GM04504 (cell line): ENCODE measurements around the gene TGFBR3.

Experiments
- DNase-seq: peaks from one replicate; pipeline ENCODE4 v3.0.0-alpha.2; 2012; ENCODE audit warnings: low read depth

The TGFBR3 gene

DNA sequence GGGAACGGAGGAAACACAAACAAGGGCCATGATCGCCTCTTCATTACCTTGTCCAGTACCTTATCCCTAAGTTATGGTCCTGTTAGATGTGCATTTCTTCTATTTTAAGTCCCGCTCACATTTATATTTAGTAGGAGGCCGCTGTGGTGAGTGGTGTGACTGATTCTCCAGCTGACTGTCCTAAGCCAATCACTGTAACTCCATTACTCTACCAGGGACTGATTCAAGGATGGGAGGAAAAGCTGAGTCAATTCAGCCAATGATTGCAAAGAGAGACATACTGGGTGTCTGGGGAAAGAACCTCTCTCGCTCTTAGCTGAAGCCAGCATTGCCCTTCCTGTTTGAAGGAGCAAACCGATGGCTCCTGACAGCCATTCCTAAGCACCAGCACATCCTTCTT is 59.7 kb downstream of the TGFBR3 start:
- DNase-seq, result no peak

DNA sequence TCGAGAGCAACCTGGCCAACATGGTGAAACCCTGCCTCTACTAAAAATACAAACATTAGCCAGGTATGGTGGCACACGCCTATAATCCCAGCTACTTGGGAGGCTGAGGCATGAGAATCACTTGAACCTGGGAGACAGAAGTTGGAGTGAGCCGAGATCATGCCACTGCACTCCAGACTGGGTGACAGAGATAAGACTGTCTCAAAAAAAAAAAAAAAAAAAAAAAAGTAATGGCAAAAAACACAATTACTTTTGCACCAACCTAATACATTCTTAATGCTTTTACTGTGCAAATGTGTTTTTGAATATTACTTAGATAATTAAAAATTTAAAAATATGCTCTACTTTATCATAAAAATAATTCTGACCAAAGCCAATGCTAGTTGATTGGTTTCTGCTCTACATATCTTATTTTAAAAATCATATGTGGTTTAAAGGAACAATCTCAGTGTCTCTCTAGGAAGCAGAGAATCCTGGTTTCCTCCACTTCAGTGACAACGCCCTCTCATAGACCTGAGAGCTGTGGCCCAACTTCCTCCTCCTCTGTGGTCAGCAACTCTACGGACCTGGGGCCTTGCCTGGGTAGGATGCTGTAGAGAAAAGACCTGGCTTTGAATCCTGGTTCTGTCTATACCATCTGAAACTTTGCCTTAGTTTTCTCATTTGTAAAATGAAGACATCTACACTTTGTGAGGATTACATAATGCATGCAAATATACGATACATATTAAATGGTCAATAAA is 64.7 kb downstream of the TGFBR3 start:
- no peak for DNase-seq

DNA sequence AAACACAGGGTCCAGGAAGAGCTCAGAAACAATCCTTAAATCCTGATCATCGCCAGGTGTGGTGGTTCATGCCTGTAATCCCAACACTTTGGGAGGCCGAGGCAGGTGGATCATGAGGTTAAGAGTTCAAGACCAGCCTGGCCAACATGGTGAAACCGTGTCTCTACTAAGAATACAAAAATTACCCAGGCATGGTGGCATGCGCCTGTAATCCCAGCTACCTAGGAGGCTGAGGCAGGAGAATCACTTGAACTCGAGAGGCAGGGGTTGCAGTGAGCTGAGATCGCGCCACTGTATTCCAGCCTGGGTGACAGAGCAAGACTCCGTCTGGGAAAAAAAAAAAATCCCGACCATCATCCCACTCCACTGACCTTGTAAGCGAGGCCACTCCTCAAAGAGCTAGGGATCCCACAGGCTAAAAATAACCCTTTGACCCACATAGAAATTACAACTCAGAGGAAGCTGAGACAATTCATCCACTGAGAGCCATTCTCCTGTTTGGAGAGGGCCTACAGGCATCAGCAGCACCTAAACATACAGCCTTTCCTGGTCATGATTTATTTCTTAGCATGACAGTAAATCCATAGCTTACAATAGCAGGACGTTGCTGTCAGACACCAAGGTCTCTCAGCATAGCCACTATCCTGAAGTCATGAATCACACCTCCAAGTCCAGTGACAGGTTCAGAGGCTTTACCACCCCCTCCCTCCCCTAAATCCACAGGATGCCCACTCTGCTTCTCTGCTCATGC is 66.7 kb downstream of the TGFBR3 start:
- no peak for DNase-seq

DNA sequence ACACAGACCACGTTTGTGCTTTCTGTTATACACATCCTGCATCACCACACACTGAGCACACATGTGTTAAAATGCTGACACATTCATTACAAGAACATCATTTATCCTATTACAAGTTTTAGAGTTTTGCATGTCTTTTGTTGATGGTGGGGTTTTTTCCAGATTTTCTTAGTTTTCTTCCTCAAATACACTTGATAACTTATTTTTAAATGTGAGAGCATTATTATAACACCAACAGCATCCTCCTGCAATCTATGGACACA is 67.3 kb downstream of the TGFBR3 start:
- DNase-seq, result no peak

DNA sequence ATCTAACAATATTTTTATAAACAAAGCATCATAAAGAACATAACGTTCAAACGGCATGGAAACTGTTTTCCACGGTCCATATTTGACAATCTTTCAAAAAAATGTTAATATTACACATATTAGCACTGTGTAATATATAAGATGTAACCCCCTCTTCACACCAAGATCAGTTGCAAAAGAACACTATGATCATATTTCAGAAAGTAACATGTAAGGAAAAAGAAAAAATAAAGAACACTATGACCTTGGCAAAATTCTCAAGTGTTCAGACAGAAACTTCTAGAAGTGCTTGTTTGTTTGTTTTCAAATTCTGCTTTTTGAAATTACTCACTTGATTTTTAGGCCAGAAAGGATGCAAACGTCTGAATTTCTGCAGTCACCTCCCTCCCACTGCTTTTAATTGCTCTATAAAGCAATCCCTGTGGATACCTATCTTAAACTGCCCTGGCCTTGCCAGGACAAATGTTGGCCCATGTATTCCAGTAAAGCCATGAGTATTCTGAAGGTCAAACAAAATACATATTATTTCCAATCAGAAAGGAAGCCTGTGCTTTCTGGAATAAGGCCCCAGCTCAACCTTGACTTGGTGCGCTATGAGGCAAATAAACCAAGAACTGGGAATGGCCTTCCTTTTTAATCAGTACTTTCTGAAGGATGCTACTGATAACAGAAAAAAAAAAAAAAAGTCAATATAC is 68.6 kb downstream of the TGFBR3 start:
- DNase-seq, result no peak

DNA sequence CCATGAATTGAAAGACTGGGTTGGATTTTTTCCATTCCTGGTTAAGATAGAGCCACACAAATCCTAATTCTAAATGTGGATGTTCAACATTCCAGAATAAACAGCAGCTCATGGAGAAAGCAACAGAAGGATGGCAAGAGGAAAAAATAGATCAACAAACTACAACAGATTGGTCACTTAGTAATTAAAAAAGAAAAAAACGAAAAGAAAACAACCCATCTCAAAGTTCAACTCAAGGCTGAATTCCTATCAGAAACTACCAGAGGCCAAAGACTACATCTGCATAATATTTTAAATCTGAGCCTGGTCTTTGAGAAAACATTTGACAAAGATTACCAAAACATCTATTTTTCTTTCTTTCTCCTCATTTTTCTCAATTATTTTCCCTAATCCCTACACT is 69.9 kb downstream of the TGFBR3 start:
- no peak for DNase-seq

DNA sequence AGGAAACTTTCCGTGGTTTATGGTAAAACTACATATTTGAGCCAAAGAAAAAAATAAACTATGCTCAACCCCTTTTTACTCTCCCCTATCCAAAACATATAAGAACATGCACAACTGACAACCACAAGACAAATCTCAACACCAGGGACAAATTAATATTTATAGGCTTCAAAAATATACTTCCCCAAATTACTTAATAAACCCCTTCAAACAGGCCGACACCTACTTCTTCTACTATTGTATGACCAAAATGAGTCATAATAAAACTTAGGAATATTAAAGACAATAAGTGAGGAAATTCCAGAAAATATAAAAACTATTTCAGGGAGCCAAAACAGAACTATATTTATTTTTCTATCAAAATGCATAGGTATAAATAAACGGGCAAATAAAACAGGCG is 71.5 kb downstream of the TGFBR3 start:
- no peak for DNase-seq

DNA sequence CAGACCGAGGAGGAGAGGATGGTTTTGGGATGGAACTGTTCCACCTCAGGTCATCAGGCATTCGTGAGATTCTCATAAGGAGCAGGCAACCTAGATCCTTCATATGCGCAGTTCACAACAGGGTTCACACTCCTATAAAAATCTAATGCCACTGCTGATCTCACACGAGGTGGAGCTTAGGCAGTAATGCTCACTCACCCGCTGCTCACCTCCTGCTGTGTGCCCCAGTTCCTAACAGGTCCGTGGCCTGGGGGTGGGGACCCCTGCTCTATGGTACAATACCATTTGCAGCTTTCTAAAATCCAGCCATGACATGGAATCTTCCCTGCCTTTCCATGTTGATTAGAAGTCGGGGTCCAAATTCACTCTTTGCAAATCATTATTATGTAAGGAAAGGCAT is 72.1 kb downstream of the TGFBR3 start:
- DNase-seq, result no peak

DNA sequence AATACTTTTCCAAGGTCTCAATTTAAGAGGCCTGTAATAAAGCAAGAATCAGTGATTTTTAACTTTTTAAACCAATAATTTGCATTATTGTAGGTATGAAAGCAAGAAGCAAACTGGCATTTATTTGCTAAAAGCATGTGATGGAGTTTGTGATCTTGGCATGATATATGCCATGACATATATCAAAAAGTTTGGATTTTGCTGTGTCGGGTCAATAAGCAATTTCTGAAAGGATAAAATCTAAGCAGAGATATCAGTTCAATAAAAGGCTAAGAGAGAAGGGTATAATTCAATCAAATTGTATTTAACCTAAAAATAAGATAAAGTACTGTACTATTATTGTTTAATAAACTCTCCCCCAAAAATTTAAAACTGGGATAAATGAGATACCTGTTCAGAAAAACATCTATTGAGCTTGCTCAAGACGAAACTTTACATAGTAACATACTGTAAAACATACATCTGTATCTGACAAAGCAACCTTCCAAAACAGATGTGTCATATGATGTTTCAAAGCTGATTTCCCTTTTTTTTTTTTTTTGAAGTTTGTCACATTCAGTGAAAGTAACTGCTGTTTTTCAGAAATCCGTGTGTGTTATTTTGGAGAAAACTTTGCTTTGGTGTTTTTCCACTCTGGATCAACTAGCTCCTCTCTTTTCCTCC is 74.5 kb downstream of the TGFBR3 start:
- no peak for DNase-seq

DNA sequence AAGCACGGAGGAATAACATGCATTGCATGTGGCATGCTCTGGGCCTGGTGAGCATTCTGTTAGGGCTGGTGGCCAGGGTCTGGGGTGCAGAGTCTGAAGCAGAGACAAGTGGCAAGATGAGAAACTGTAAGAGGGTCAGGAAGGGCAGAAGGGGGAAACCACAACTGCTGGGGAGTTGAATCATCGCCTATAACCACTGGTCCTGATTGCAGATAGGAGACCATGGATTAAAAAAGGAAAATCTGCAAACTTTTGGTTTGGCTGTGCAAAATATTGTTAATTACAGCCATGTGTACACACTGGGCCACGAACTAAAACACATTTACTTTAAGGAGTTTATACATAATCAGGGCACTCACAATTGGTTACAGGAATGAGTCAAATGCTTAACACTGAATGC is 76.6 kb downstream of the TGFBR3 start:
- DNase-seq, result no peak

DNA sequence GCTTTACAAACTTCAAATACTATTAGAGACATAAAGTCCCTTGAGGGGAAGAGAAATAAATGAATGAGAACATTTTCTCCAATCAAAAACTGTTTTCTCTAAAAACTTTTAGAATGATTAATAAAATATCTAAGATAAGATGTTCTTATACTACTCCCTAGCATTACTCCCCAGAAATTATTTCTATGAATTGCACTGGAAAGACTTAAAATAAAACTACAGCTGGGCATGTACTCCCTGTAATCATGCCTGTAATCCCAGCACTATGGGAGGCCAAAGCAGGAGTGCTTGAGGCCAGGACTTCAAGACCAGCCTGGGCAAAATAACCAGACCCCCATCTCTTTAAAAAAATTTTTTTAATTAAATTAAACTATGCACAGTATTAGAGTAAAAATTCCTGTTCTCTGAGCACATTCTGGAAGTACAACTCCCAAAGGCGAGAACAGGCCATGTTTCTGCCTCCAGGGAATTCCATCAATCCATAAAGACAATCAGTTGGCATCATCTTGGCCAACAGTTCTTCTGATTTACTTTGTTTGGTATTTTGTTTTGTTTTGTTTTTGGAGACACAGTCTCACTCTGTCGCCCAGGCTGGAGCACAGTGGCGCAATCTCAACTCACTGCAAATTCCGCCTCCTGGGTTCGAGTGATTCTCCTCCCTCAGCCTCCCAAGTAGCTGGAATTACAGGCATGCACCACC is 77.9 kb downstream of the TGFBR3 start:
- no peak for DNase-seq

DNA sequence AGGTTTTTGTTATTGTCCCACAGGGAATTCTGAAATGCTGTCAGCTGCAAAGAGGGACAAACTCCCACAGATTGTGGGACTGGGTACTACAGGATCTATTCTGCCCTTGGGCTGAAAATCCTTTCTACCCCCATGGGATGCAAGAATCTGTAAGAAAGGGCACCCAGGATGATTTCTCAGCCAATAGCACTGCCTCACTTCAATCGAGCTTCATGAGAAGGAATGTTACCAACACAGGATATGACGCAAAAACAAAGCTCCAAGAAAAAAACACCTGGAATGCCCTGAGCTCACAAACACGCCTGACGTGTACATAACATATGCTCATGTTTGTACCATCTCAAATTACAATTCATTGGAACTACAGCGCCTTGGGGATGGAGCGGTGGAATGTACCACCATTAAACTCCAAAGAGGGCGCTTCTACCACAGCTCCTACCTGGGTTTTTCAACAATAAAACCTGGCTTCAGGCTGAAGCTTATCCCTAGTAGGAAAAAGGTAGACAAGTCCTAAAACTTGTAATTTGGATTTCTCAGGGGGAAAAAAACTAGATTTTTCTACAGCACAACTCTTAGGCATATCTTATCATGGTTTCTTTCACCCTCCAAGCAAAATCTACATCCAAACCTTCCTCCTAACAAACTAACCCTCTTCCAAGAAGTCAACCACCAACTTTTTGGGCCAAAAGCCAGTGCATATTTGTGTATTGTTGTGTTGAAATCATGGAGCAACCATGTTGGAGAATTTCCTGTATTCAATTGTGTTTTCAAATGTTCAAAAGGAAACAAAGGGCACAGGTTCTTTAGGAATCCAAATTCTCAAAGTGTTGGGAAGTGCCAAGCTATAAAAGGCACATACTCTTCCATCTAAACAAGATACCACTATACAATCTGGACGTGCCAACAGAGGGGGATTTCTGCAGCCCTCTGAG is 78.9 kb downstream of the TGFBR3 start:
- DNase-seq, result no peak

DNA sequence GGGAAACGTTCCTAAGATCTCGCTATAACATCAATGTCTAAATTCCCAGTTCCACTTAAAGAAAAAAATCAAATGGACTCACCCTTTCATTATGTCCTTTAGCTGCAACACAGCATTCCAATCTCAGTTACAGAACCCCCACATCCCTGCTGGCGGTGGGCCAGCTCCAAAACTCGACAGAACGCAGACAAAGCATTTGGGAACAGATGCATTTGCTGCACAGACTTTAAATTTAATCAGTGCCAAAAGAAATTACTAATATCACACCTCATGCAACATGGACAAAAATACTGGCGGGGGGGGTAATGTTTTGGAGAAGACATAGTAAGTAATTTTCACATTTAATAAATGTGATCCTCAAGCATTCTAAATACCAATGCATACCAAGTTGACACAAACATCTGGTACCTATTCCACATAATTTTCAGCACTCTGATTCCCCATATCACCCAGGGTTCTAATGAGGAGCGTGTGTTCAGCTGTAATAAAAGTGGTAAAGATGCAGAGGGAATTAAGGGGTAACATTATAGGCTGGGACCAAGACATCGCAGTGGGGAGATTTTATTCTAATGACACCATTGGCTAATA is 79.7 kb downstream of the TGFBR3 start:
- no peak for DNase-seq

DNA sequence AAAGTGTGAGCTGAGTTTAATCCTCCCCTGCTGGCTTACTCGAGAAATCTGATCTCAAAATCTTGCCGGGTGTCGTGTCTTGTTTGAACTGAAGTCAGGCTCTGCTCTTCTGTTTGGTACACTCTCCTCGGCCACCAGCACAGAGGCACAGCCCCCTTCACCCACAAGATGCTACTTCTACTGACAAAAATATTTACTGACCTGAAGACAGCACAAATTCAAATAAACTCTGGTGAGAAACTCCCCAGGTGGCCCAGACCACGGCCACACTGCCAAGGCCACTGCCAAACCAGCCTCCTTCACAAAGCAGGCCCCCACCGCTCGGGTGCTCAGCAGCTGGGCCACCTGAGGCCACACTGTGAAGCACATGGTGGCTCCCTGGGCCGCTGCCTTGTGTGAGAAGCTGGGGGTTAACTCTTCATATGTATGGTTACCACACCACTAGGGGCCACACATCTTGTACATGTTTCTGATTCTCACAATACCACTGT is 80.6 kb downstream of the TGFBR3 start:
- no peak for DNase-seq

DNA sequence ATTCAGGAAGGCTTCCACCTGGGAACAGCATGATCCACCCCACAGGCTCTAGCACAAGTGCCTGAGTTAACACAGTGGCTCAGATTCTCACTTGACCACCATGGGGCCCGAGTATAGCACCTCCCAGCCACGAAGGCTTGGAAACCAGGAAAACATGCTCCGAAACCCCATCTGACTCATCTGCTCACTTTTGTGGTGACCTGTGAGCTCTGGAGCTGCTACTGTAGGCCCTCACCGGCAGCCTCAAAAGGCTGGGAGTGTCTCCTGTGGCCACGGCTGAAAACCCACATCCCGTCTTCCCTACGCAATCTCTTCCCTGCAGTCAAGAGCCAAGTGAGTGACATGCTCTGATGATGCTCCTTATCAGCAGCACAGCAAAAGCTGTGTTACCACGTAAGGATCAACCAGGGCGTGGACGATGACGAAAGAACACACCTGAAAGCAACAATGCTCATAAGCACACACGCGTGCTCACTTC is 81.4 kb downstream of the TGFBR3 start:
- no peak for DNase-seq

DNA sequence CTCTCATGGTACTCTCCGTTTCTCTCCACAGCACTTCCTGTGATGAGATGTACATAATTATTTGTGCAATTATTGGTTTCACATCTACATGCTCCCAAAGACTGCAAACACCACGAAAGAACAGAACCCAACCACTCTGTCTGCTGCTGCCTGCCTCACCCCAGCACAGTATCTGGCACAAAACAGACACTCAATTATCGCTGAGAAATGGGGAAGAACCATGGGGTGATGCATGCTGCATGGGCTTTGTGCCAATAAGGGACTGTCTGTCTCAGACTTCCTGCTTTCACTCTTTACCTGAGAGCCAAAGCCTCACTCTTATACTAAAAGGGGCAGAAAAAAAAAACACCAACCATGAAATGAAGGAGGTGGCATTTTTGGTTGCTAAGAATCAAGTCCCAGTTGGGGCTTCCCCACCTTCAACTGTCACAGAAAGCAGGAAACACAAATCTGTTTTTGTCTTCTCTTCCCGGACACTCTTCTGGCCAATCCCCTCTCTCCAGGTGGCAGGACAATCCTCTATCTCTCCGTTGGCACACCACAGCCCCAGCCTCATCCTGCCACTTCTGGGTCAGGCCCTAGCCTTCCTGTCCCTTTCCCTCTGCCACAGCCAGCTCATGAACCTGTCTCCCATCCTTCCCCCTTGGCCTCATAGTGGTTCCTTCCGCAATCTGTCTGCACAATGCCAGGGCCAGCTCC is 82.0 kb downstream of the TGFBR3 start:
- DNase-seq, result no peak

DNA sequence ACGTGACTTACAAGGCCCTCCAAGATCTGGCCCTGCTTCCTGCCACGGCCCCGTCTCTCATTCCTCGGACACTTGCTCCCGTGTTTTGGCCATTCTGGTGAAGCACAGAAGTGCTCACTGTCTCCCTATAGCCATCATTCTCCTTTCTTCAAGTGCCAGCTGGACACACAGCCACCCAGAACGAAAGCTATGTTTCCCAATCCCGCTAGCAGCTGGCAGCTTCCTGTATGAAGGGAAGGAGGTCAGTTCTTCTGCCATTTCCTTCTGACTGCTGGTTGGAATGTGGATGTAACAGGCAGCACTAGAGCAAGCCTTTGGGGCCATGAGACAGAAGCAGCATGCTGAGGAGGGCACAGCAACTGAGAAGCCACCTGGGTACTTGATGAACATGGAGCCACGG is 82.8 kb downstream of the TGFBR3 start:
- no peak for DNase-seq

DNA sequence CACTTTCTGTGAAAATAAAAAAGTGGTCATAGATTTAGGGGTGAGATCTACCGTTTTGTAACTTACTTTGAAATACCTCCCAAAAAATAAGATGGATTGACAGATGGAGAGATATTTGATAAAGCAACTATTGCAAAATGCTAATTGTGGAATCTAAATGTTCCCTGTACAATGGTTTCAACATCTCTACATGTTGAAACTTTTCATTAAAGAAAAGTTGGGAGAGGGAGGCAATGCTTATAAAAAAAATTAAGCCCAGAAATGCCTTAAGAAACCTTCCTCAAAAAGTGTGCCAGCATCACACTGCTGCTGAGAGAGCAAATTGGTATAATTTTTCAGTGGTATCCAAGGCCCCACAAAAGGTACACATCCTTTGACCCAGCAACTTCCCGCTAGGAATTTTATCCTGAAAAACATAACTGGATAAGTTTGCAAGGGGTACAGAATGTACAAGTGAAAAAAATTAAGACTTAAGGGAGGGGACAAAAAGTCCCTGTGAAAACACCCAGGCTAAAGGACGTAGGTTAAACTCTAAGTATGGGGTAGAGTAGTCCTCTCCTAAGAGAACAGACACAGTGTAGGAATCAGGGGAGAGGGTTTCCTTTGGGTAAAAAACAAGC is 84.3 kb downstream of the TGFBR3 start:
- no peak for DNase-seq

DNA sequence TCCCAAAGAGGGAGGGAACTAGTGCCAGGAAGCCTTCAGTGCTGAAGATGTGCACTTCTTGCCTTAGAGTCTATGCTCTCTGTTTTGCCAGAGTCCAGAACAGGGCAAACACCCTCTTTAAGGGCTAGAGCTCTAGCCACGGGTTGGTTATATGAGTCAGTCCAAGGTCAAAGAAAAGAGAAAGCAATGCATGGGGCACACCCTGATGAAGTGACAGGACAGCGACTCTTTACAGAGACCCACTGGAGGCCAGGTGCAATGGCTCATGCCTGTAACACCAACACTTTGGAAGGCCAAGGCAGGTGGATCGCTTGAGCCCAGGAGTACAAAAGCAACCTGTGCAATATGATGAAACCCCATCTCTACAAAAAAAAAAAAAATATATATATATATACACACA is 86.1 kb downstream of the TGFBR3 start:
- DNase-seq, result no peak
